OCI-LY7 (cell line): ENCODE measurements around the gene SPRTN.

Source experiments
- EZH2phosphoT487 ChIP-seq: fragments of 200-600 bp; sonication (generic); IDR thresholded peaks from 2 replicates; pipeline ENCODE4 v1.6.1; 2018; ENCODE audit warnings: low read depth, borderline replicate concordance, mild to moderate bottlenecking, mixed run types, antibody characterized with exemption, low read length, moderate library complexity, mixed read lengths
- TF ChIP-seq, protein P1 (sequence below): fragments of 200-600 bp; sonication (generic); conservative IDR thresholded peaks from 2 replicates; pipeline ENCODE4 v1.5.1; 2014; ENCODE audit warnings: mild to moderate bottlenecking, antibody characterized with exemption, low read length, moderate library complexity, mixed read lengths

DNA sequence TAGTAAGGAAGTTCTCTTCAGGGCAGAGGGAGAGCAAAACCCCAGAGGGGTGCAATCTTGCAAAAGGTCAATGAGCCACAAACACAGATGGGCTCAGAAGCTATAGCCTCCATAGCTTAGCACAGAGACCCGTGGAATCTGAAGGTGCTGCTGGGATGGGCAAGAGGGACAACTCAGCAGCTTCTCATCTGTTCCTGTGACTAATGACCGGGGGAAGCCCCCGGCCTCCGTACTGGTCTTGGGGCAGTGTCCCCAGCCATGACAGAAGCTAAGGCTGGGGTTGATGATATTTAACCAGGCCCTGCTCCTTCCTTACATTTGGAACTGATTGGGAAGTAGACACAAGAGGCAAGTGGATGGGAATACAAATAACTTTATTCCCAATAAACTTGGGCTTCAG lies 19.5 kb upstream of the SPRTN start:
- TF ChIP-seq, protein P1, sequence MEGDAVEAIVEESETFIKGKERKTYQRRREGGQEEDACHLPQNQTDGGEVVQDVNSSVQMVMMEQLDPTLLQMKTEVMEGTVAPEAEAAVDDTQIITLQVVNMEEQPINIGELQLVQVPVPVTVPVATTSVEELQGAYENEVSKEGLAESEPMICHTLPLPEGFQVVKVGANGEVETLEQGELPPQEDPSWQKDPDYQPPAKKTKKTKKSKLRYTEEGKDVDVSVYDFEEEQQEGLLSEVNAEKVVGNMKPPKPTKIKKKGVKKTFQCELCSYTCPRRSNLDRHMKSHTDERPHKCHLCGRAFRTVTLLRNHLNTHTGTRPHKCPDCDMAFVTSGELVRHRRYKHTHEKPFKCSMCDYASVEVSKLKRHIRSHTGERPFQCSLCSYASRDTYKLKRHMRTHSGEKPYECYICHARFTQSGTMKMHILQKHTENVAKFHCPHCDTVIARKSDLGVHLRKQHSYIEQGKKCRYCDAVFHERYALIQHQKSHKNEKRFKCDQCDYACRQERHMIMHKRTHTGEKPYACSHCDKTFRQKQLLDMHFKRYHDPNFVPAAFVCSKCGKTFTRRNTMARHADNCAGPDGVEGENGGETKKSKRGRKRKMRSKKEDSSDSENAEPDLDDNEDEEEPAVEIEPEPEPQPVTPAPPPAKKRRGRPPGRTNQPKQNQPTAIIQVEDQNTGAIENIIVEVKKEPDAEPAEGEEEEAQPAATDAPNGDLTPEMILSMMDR, result no peak
- TF ChIP-seq EZH2phosphoT487, result no peak
